HG02763 (cell line): ENCODE measurements around the gene EDA2R.

Source experiments
- ATAC-seq: cut with Tn5 transposase; IDR thresholded peaks from one replicate; pipeline ENCODE4 v1.9.1; 2021; ENCODE audit warnings: mild to moderate bottlenecking, moderate library complexity; ENCODE audit not compliant: unreplicated experiment

The EDA2R gene

DNA sequence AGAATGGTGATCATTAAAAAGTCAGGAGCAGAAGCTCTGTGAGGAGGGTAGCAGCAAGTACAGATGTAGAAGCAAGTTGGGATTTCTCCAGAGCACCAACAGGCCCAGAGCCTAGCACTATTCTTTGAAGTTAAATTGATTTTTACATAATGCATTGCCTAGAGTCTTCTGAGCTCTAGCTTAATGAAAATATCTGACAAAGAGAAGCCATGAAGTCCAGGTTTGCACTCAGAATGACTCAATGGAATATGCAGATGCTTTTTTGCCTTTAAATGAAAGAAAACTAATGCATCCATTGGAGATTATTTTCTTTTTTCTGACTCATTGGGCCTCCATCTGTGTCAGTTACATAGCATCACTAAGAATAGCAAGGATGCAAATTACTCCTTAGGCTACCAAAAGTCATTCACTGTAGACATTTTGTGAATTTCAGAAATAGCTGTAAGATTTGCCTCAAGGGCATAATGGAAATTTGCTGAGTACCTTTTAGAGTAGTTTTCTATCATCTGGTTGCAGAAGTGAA, 91.0 kb downstream of the EDA2R start:
- ATAC-seq = no peak
